Neural cell (in vitro differentiated cells): ENCODE data around the gene PDE3B. TPM values are rescaled to one million over a fixed set of nuclear protein-coding genes. Genes with fewer than 3 reads are reported as not detected.

Source experiments
- H2AFZ ChIP-seq: fragments of 200-600, 300-800 bp; sonication (generic), shearing (Covaris generic); 2 replicates; pipeline ENCODE4 v1.6.0; 2014; ENCODE audit warnings: low read depth, mild to moderate bottlenecking, antibody characterized with exemption, low read length, moderate library complexity
- H3F3A ChIP-seq: fragments of 200-600 bp; shearing (Covaris generic); 2 replicates; pipeline ENCODE4 v1.6.1; 2016; ENCODE audit warnings: mild to moderate bottlenecking, moderate library complexity, mixed read lengths, antibody characterized with exemption, low read length; ENCODE audit not compliant: insufficient read depth, poor library complexity, severe bottlenecking
- H3K27ac ChIP-seq: fragments of 200-600, 300-800 bp; sonication (generic), shearing (Covaris generic); 2 replicates; pipeline ENCODE4 v1.5.1; 2014; ENCODE audit warnings: mild to moderate bottlenecking, low read length, moderate library complexity
- H3K27me3 ChIP-seq: fragments of 300-800, 200-600 bp; sonication (generic), shearing (Covaris generic); 2 replicates; pipeline ENCODE4 v1.6.0; 2014; ENCODE audit warnings: mild to moderate bottlenecking, low read depth, low read length, moderate library complexity; ENCODE audit not compliant: insufficient read depth
- H3K36me3 ChIP-seq: fragments of 300-800, 200-600 bp; sonication (generic), shearing (Covaris generic); 2 replicates; pipeline ENCODE4 v1.5.1; 2014; ENCODE audit warnings: mild to moderate bottlenecking, antibody characterized with exemption, low read length, moderate library complexity; ENCODE audit not compliant: insufficient read depth
- H3K4me2 ChIP-seq: fragments of 300-800, 200-600 bp; sonication (generic), shearing (Covaris generic); 2 replicates; pipeline ENCODE4 v1.6.0; 2014; ENCODE audit warnings: mild to moderate bottlenecking, low read length
- H3K4me3 ChIP-seq: fragments of 300-800, 200-600 bp; sonication (generic), shearing (Covaris generic); 2 replicates; pipeline ENCODE4 v1.5.1; 2014; ENCODE audit warnings: mild to moderate bottlenecking, low read length, moderate library complexity
- H3K79me2 ChIP-seq: fragments of 200-600 bp; shearing (Covaris generic); replicated peaks from 2 replicates; pipeline ENCODE4 v1.6.0; 2014; ENCODE audit warnings: mild to moderate bottlenecking, low read length, moderate library complexity; ENCODE audit not compliant: insufficient read depth
- H3K9ac ChIP-seq: fragments of 300-800, 200-600 bp; sonication (generic), shearing (Covaris generic); 2 replicates; pipeline ENCODE4 v1.6.1; 2016; ENCODE audit warnings: mild to moderate bottlenecking, low read length, mixed read lengths
- H3K9me2 ChIP-seq: fragments of 200-600 bp; shearing (Covaris generic); 2 replicates; pipeline ENCODE4 v1.6.1; 2016; ENCODE audit warnings: mild to moderate bottlenecking, low read length, mixed read lengths; ENCODE audit not compliant: insufficient read depth
- H3K9me3 ChIP-seq: fragments of 200-600, 300-800 bp; sonication (generic), shearing (Covaris generic); 2 replicates; pipeline ENCODE4 v1.6.1; 2016; ENCODE audit warnings: mild to moderate bottlenecking, mixed run types, low read length, moderate library complexity, mixed read lengths
- H4K20me1 ChIP-seq: fragments of 200-600 bp; shearing (Covaris generic); 2 replicates; pipeline ENCODE4 v1.6.1; 2016; ENCODE audit warnings: mild to moderate bottlenecking, mixed run types; ENCODE audit not compliant: insufficient read depth
- CTCF ChIP-seq: fragments of 450-650 bp; IDR thresholded peaks from 2 replicates; pipeline ENCODE4 v1.5.1; 2014; ENCODE audit warnings: antibody characterized with exemption, mild to moderate bottlenecking, moderate library complexity; ENCODE audit not compliant: poor library complexity, severe bottlenecking
- EP300 ChIP-seq: fragments of 450-650 bp; conservative IDR thresholded peaks from 2 replicates; pipeline ENCODE4 v1.6.1; 2014; ENCODE audit warnings: antibody characterized with exemption, mild to moderate bottlenecking, moderate library complexity; ENCODE audit not compliant: poor library complexity, severe bottlenecking
- EZH2 ChIP-seq: fragments of 200-600, 300-800 bp; shearing (Covaris generic), sonication (generic); IDR thresholded peaks from 2 replicates; pipeline ENCODE4 v1.6.1; 2014; ENCODE audit warnings: antibody characterized with exemption, low read length, borderline replicate concordance, mild to moderate bottlenecking; ENCODE audit not compliant: insufficient read depth, poor library complexity, severe bottlenecking
- MXI1 ChIP-seq: fragments of 450-650 bp; conservative IDR thresholded peaks from 2 replicates; pipeline ENCODE4 v1.6.1; 2014; ENCODE audit warnings: antibody characterized with exemption, mild to moderate bottlenecking; ENCODE audit not compliant: poor library complexity, severe bottlenecking
- POLR2AphosphoS5 ChIP-seq: IDR thresholded peaks from 2 replicates; pipeline ENCODE4 v1.6.1; 2012
- RAD21 ChIP-seq: fragments of 450-650 bp; conservative IDR thresholded peaks from 2 replicates; pipeline ENCODE4 v1.6.1; 2014; ENCODE audit warnings: antibody characterized with exemption, mild to moderate bottlenecking, moderate library complexity
- REST ChIP-seq: IDR thresholded peaks from 2 replicates; pipeline ENCODE4 v1.6.1; 2012; ENCODE audit warnings: borderline replicate concordance
- SMC3 ChIP-seq: fragments of 450-650 bp; conservative IDR thresholded peaks from 2 replicates; pipeline ENCODE4 v1.6.1; 2014; ENCODE audit warnings: antibody characterized with exemption, mild to moderate bottlenecking, moderate library complexity; ENCODE audit not compliant: poor library complexity
- TAF1 ChIP-seq: IDR thresholded peaks from 2 replicates; pipeline ENCODE4 v1.6.1; 2012; ENCODE audit warnings: low read depth
- polyA plus RNA-seq: library from polyadenylated mRNA; depleted of rRNA; stranded (reverse); fragments of >200 nt; gene quantifications from 2 replicates; pipeline ENCODE4 v1.2.3, GENCODE V29; 2014

The PDE3B gene
- polyA plus RNA-seq, 1 donor from 2014 or later = 13.8 TPM

GRCh38 chr11:14906578-14906977, 263.0 kb downstream of the PDE3B start:
- Histone ChIP-seq H3F3A (peaks cover 3% of the 10 kb centered on the region), H3K9me2 (no peaks in the 10 kb centered on the region), H3K79me2 (no peaks in the 10 kb centered on the region), H3K4me2 (no peak overlapping the region), H3K27me3 (peaks cover 21% of the 10 kb centered on the region), H3K9me3 (no peaks in the 10 kb centered on the region), H2AFZ (no peak overlapping the region), H3K36me3 (no peaks in the 10 kb centered on the region), H3K4me3 (no peak overlapping the region), H4K20me1 (no peaks in the 10 kb centered on the region), H3K9ac (no peak overlapping the region), H3K27ac (no peak overlapping the region)
- TF ChIP-seq REST (no peak), SMC3 (no peak), EP300 (no peak), EZH2 (no peak), CTCF (no peak), POLR2AphosphoS5 (no peak), TAF1 (no peak), MXI1 (no peak), RAD21 (no peak)

- Histone ChIP-seq H3K27ac (no peak overlapping the region), H3K79me2 (no peaks in the 10 kb centered on the region), H3F3A (peaks cover 3% of the 10 kb centered on the region), H3K9ac (no peak overlapping the region), H3K4me3 (no peak overlapping the region), H4K20me1 (no peaks in the 10 kb centered on the region), H3K27me3 (peaks cover 21% of the 10 kb centered on the region), H3K9me3 (no peaks in the 10 kb centered on the region), H3K36me3 (no peaks in the 10 kb centered on the region), H3K9me2 (no peaks in the 10 kb centered on the region), H3K4me2 (no peak overlapping the region), H2AFZ (no peak overlapping the region)
- TF ChIP-seq EZH2 = no peak
- TF ChIP-seq CTCF = no peak
- TF ChIP-seq TAF1 = no peak
- no peak for TF ChIP-seq REST
- no peak for TF ChIP-seq MXI1
- no peak for TF ChIP-seq RAD21
- TF ChIP-seq POLR2AphosphoS5 = no peak
- TF ChIP-seq SMC3 = no peak
- no peak for TF ChIP-seq EP300
These were observed 263.4 kb downstream of the PDE3B start for GRCh38 chr11:14906993-14907392.
